Measurements from ENCODE around the gene TSPEAR. TPM values are rescaled to one million over a fixed set of nuclear protein-coding genes. Genes with fewer than 3 reads are reported as not detected.
A peak's percentile ranks its signal among the peaks of the same experiment; 100 is the strongest.

The TSPEAR gene
- total and polyA plus RNA-seq, 8 donors = 0.05 to 0.29 (median 0.12) TPM; not detected in 4

- no peak for DNase-seq
Measured at GRCh38 chr21:44502171-44502958, 209.0 kb downstream of the TSPEAR start.

DNA sequence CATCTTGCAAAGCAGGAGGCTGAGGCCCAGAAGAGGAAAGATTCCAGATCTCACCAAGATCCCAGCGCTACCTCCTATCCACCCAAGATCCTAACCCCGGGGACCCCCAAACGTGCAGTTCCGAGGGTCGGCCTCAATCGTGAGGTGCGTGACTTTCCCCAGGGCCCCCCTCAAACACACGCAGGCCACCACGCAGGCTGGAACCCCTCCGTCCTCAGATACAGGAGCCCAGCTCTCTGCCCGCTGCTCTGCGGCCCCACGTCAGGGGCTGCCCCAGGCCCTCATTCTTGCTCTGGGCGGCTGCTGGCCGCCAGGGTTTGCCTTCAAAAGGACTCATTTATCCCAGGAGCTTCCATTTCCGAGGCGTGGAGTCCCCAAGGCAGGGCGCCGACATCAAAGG, 211.3 kb downstream of the TSPEAR start:
- TF ChIP-seq POLR2A (IDR thresholded peaks at IDR 0.05) (no peak), EP300 (IDR thresholded peaks at IDR 0.05) (no peak), POLR2AphosphoS5 (IDR thresholded peaks at IDR 0.05) (no peak), CTCF (IDR thresholded peaks at IDR 0.05) (no peak)
- H3K27me3 ChIP-seq = peaks cover 0 to 68% (median 0%) of the 10 kb centered on the region in 3 donors
- H3K27ac ChIP-seq = no peak overlapping the region
- DNase-seq = no peak
- no peak overlapping the region for H3K4me3 ChIP-seq
- WGBS, 5 donors = 78 to 86% (median 80%) methylated on average over 19 of the region's 19 CpGs
- intact Hi-C loops (cut with DNase I; ENCODE audit: low total_unique reads) = no loop called here
- no peaks in the 10 kb centered on the region for H3K36me3 ChIP-seq
- peaks cover 0 to 23% (median 18%) of the 10 kb centered on the region in 4 donors for H3K4me1 ChIP-seq
- H3K9me3 ChIP-seq = no peaks in the 10 kb centered on the region

More at GRCh38 chr21:44502171-44502958, 209.0 kb downstream of the TSPEAR start:
- no peak overlapping the region for H3K4me3 ChIP-seq
- H3K4me1 ChIP-seq = peaks cover 0 to 18% (median 16%) of the 10 kb centered on the region in 4 donors
- no peaks in the 10 kb centered on the region for H3K36me3 ChIP-seq
- H3K27ac ChIP-seq = no peak overlapping the region
- no peaks in the 10 kb centered on the region for H3K9me3 ChIP-seq
- intact Hi-C loops (cut with DNase I; ENCODE audit: low total_unique reads) = no loop called here
- no peak for TF ChIP-seq POLR2A (IDR thresholded peaks at IDR 0.05)
- TF ChIP-seq EP300 (IDR thresholded peaks at IDR 0.05) = no peak
- TF ChIP-seq CTCF (IDR thresholded peaks at IDR 0.05) = no peak
- TF ChIP-seq POLR2AphosphoS5 (IDR thresholded peaks at IDR 0.05) = no peak
- peaks cover 0 to 68% (median 0%) of the 10 kb centered on the region in 3 donors for H3K27me3 ChIP-seq
- 86 to 91% (median 90%) methylated on average over 27 of the region's 27 CpGs for WGBS, 5 donors

- intact Hi-C loops (cut with DNase I; ENCODE audit: low total_unique reads) = no loop called here
- no peaks in the 10 kb centered on the region for H3K36me3 ChIP-seq
- H3K4me3 ChIP-seq = no peak overlapping the region
- no peaks in the 10 kb centered on the region for H3K9me3 ChIP-seq
- peaks cover 0 to 23% (median 18%) of the 10 kb centered on the region in 4 donors for H3K4me1 ChIP-seq
- H3K27ac ChIP-seq = no peak overlapping the region
- DNase-seq = no peak
- TF ChIP-seq POLR2A (IDR thresholded peaks at IDR 0.05) = no peak
- no peak for TF ChIP-seq POLR2AphosphoS5 (IDR thresholded peaks at IDR 0.05)
- no peak for TF ChIP-seq CTCF (IDR thresholded peaks at IDR 0.05)
- TF ChIP-seq EP300 (IDR thresholded peaks at IDR 0.05) = no peak
- peaks cover 0 to 73% (median 0%) of the 10 kb centered on the region in 3 donors for H3K27me3 ChIP-seq
- 82 to 90% (median 88%) methylated on average over 13 to 23 of the region's 23 CpGs for WGBS, 5 donors
Measured at GRCh38 chr21:44499631-44500030, 211.7 kb downstream of the TSPEAR start.

DNA sequence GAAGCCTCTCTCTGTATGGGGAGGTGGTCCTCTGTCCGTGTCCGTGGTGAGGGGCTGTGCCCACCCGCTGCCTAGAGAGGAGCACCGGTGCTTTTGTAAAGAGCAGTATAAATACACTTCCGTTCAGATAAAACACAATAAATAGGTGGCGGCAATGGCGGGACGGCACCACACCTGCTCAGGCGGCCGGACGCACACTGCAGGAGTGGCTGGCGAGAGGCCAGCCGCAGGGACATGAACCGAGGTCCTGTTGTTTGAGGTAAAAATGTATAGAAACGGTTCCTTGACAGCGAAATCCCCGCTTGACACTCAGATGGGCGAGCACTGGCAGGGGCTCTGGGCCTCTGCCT, 212.2 kb downstream of the TSPEAR start:
- DNase-seq = peak in 1 of 2 donors; percentile 47
- Histone ChIP-seq H3K27me3 (peaks cover 0 to 76% (median 0%) of the 10 kb centered on the region in 3 donors), H3K9me3 (no peaks in the 10 kb centered on the region), H3K36me3 (no peaks in the 10 kb centered on the region), H3K4me1 (peaks cover 0 to 23% (median 18%) of the 10 kb centered on the region in 4 donors), H3K27ac (no peak overlapping the region), H3K4me3 (no peak overlapping the region)
- intact Hi-C loops (cut with DNase I; ENCODE audit: low total_unique reads) = no loop called here
- TF ChIP-seq POLR2AphosphoS5 (IDR thresholded peaks at IDR 0.05) (no peak), CTCF (IDR thresholded peaks at IDR 0.05) (no peak), EP300 (IDR thresholded peaks at IDR 0.05) (no peak), POLR2A (IDR thresholded peaks at IDR 0.05) (no peak)
- WGBS, 5 donors = 31 to 73% (median 43%) methylated on average over 17 to 18 of the region's 18 CpGs
